Thoracic aorta (tissue), 2 donors: Measurements from ENCODE around the gene MAPK11. TPM values are rescaled to one million over a fixed set of nuclear protein-coding genes. Genes with fewer than 3 reads are reported as not detected.
A peak's percentile ranks its signal among the peaks of the same experiment; 100 is the strongest.

Experiments used
- ATAC-seq: fragments of 150-250 bp; one replicate; pipeline ENCODE4 v1.8.0; 2017; ENCODE audit warnings: low read depth; ENCODE audit not compliant: insufficient number of reproducible peaks, low FRiP score
- DNase-seq: peaks from one replicate; pipeline ENCODE4 v3.0.0-alpha.2; 2020; ENCODE audit warnings: low spot score
- H3K27ac ChIP-seq, 2 donors: fragments of 200-600 bp; sonication (generic); 1 replicate in 1 of 2; 2 replicates in 1 of 2; pipeline ENCODE4 v1.5.1; 2016; ENCODE audit warnings: mild to moderate bottlenecking in 2 of 2, moderate library complexity in 2 of 2
- H3K27me3 ChIP-seq: fragments of 200-600 bp; sonication (generic); replicated peaks from 2 replicates; pipeline ENCODE4 v1.6.0; 2016; ENCODE audit warnings: mild to moderate bottlenecking; ENCODE audit not compliant: insufficient read depth
- H3K36me3 ChIP-seq: fragments of 200-600 bp; sonication (generic); one replicate; pipeline ENCODE4 v1.5.1; 2016
- H3K4me1 ChIP-seq, 2 donors: fragments of 200-600 bp; sonication (generic); 1 replicate in 1 of 2; 2 replicates in 1 of 2; pipeline versions ENCODE4 v1.5.1 to v1.6.0; 2016; ENCODE audit warnings: low read depth in 2 of 2, mild to moderate bottlenecking in 1 of 2; ENCODE audit not compliant: control insufficient read depth in 1 of 2
- H3K4me3 ChIP-seq: fragments of 200-600 bp; sonication (generic); 2 replicates; pipeline ENCODE4 v1.5.1; 2016; ENCODE audit warnings: mild to moderate bottlenecking
- H3K9me3 ChIP-seq: fragments of 200-600 bp; sonication (generic); 2 replicates; pipeline ENCODE4 v1.5.1; 2016
- total RNA-seq, 2 donors: library from RNA; depleted of rRNA; stranded (reverse); fragments of >200 nt; gene quantifications; one replicate each; pipeline versions ENCODE4 v1.1.0 to v1.2.3, GENCODE V29; 2016
- TF ChIP-seq, protein P1 (sequence below): fragments of 200-600 bp; sonication (generic); IDR thresholded peaks from one replicate; pipeline ENCODE4 v1.5.1; 2019; ENCODE audit warnings: antibody characterized with exemption

MAPK11 gene
- total RNA-seq, 2 donors from 2014 or later: 5.8 to 8.8 TPM

DNA sequence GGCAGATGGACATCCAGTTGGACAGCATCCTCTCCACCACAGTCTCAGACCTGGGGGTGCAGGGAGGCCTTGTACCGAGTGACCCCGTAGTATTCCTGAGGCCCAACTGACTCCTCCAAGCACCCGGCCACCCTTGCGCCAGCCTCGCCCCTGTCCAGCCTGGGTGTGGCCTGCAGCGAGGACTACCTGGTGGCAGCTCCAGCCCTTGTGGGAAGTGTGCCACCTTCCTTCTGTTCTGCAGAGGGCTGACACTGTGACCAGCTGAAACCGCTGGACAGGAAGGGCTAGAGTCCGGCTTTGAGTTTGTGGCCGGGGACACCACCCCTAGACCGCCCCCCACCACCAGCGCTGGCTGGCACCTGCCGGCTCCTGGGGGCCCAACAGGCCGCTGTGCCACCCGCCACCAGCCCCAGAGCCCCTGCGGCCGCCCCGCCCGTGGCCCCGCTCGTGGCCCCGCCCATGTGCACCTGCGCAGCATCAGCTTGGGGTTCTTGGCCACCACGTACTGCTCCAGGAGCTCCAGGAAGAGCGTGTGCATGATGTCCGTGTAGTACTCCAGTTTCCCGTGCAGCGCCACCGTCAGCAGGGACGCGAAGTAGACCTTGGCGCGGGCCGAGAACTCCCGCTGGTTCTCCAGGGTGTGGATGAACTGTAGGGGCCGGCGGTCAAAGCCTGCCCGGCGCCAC, 10.0 kb upstream of the MAPK11 start:
- Histone ChIP-seq H3K9me3 (no peaks in the 10 kb centered on the region), H3K27me3 (no peaks in the 10 kb centered on the region), H3K27ac (no peak overlapping the region), H3K4me3 (no peak overlapping the region), H3K36me3 (peaks cover 78% of the 10 kb centered on the region), H3K4me1 (no peaks in the 10 kb centered on the region)
- TF ChIP-seq, protein P1, sequence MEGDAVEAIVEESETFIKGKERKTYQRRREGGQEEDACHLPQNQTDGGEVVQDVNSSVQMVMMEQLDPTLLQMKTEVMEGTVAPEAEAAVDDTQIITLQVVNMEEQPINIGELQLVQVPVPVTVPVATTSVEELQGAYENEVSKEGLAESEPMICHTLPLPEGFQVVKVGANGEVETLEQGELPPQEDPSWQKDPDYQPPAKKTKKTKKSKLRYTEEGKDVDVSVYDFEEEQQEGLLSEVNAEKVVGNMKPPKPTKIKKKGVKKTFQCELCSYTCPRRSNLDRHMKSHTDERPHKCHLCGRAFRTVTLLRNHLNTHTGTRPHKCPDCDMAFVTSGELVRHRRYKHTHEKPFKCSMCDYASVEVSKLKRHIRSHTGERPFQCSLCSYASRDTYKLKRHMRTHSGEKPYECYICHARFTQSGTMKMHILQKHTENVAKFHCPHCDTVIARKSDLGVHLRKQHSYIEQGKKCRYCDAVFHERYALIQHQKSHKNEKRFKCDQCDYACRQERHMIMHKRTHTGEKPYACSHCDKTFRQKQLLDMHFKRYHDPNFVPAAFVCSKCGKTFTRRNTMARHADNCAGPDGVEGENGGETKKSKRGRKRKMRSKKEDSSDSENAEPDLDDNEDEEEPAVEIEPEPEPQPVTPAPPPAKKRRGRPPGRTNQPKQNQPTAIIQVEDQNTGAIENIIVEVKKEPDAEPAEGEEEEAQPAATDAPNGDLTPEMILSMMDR: no peak
- DNase-seq (no peak), ATAC-seq (no peak)

DNA sequence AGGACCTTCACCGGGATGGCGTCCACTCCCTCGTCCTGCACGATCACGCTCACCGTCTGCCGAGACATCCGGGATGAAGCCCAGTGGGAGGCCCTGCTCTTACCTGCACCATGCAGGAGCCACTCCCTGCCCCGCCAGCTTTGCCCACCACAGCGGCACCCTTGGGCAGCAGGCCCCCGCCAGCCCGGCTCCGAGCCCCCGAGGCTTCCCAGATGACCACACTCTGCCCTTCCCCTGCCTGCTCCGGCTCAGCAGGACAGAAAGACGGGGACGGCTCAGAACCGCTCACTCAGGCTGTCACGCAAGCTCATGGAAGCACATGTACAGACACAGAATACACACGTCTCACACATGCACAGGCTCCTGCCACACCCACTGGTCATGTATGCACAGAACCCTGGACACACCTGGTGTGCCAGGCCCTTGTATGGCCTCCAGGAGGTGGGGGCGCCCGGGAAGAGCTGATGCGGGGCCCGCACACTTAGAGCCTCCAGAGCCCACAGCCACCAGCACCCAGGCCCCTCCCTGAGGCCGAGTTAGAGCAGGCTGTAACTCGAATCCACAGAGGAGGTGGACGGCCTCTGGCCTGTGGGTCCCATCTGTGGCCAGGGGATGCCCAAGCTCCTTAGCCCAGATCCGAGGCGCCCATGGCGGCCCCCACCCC, 8.9 kb upstream of the MAPK11 start:
- Histone ChIP-seq H3K27ac (no peak overlapping the region), H3K4me1 (no peaks in the 10 kb centered on the region), H3K9me3 (no peaks in the 10 kb centered on the region), H3K4me3 (no peak overlapping the region), H3K36me3 (peaks cover 78% of the 10 kb centered on the region), H3K27me3 (no peaks in the 10 kb centered on the region)
- ATAC-seq: no peak
- no peak for DNase-seq
- TF ChIP-seq, protein P1: no peak

DNA sequence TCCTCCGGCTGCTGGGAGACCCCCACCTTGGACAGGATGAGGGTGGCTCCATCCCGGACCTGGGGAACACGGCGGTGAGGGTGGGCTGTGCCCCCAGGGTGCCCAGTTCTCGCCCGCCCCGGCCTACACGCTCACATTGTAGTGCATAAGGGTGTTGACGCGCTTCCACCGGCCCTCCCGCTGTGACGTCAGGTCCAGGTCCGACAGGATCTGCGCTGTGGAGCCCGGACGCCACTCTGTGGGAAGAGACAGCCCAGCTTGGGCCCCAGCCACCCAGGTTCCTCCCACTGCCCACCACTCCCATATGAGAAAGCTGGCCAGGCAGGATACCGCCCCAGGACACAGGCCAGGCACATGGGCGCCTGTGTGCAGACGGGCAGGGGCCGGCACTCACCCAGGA, 8.3 kb upstream of the MAPK11 start:
- H3K9me3 ChIP-seq: no peaks in the 10 kb centered on the region
- no peaks in the 10 kb centered on the region for H3K27me3 ChIP-seq
- H3K4me3 ChIP-seq: no peak overlapping the region
- TF ChIP-seq, protein P1: no peak
- H3K36me3 ChIP-seq: peaks cover 74% of the 10 kb centered on the region
- no peak overlapping the region for H3K27ac ChIP-seq
- DNase-seq (no peak), ATAC-seq (no peak)
- H3K4me1 ChIP-seq: no peaks in the 10 kb centered on the region

DNA sequence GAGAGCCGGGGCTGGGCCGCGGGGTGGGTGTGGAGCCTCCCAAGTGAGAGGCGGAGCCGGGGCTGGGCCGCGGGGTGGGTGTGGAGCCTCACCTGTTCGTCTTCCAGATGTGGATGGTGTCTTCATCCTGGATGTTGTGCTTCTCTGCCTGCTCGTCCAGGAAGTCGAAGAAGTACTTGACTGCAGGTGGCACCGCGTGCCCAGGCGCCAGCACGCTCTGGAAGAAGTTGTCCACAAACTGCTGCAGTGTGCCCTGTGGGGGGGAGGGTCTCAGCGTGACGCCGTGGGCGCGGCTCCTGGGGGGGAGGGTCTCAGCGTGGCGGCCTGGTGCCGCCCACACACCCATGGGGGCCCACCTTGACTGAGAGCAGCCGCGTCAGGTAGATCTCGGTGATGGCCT, 7.6 kb upstream of the MAPK11 start:
- H3K27ac ChIP-seq: no peak overlapping the region
- no peak for ATAC-seq
- H3K27me3 ChIP-seq: no peaks in the 10 kb centered on the region
- no peaks in the 10 kb centered on the region for H3K4me1 ChIP-seq
- DNase-seq: no peak
- no peaks in the 10 kb centered on the region for H3K9me3 ChIP-seq
- peaks cover 67% of the 10 kb centered on the region for H3K36me3 ChIP-seq
- no peak overlapping the region for H3K4me3 ChIP-seq
- TF ChIP-seq, protein P1: no peak

DNA sequence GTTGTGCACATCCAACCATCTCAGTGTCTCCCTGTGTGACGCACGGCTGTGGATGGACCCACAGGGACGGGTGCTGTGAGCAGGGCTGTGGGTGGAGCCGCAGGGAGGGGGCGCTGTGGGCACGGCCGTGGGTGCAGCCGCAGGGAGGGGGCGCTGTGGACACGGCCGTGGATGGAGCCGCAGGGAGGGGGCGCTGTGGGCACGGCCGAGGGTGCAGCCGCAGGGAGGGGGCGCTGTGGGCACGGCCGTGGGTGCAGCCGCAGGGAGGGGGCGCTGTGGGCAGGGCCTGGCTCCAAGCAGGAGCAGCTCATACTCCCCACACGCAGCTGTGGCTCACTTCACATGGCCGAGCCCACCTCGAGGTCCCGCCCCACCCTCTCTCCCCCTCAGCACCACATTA, 6.0 kb upstream of the MAPK11 start:
- Histone ChIP-seq H3K36me3 (peaks cover 51% of the 10 kb centered on the region), H3K27me3 (no peaks in the 10 kb centered on the region), H3K9me3 (no peaks in the 10 kb centered on the region), H3K27ac (peak overlapping the region in 1 of 2 donors; percentile 22), H3K4me3 (no peak overlapping the region), H3K4me1 (peaks cover 6 to 8% of the 10 kb centered on the region in 2 donors)
- ATAC-seq (peak; percentile 37), DNase-seq (no peak)
- TF ChIP-seq, protein P1: peak; percentile 50
